Osteoblast (primary cell): ENCODE results near the gene BCL2L11. TPM values are rescaled to one million over a fixed set of nuclear protein-coding genes. Genes with fewer than 3 reads are reported as not detected.

Source experiments
- DNase-seq: peaks from one replicate; pipeline ENCODE4 v3.0.0; 2011; ENCODE audit warnings: low spot score, mixed read lengths; ENCODE audit not compliant: insufficient read length; ENCODE audit errors: missing footprints
- H2AFZ ChIP-seq: 2 replicates; pipeline ENCODE4 v1.6.0; 2011; ENCODE audit warnings: mild to moderate bottlenecking, low read length
- H3K27ac ChIP-seq: 2 replicates; pipeline ENCODE4 v1.5.1; 2011; ENCODE audit warnings: mild to moderate bottlenecking, low read depth, low read length, moderate library complexity
- H3K27me3 ChIP-seq: 2 replicates; pipeline ENCODE4 v1.6.0; 2012; ENCODE audit warnings: mild to moderate bottlenecking, control low read depth, inconsistent platforms, low read length, moderate library complexity; ENCODE audit not compliant: insufficient read depth
- H3K36me3 ChIP-seq: 2 replicates; pipeline ENCODE4 v1.5.1; 2011; ENCODE audit warnings: mild to moderate bottlenecking, low read length, control low read depth, moderate library complexity; ENCODE audit not compliant: insufficient read depth
- H3K4me1 ChIP-seq: 2 replicates; pipeline ENCODE4 v1.5.1; 2011; ENCODE audit warnings: mild to moderate bottlenecking, low read length, control low read depth, moderate library complexity; ENCODE audit not compliant: insufficient read depth
- H3K4me2 ChIP-seq: 2 replicates; pipeline ENCODE4 v1.6.0; 2011; ENCODE audit warnings: mild to moderate bottlenecking, low read length; ENCODE audit not compliant: insufficient read depth
- H3K4me3 ChIP-seq: fragments of 200-600 bp; sonication (generic); 3 replicates; pipeline ENCODE4 v1.5.1; 2012; ENCODE audit warnings: mild to moderate bottlenecking, low read length, inconsistent platforms; ENCODE audit not compliant: insufficient read depth
- H3K79me2 ChIP-seq: 2 replicates; pipeline ENCODE4 v1.6.0; 2012; ENCODE audit warnings: mild to moderate bottlenecking, low read length, control low read depth, inconsistent platforms; ENCODE audit not compliant: insufficient read depth
- H3K9me3 ChIP-seq: 2 replicates; pipeline ENCODE4 v1.5.1; 2011; ENCODE audit warnings: low read depth, low read length, control low read depth
- H4K20me1 ChIP-seq: 2 replicates; pipeline ENCODE4 v1.6.0; 2012; ENCODE audit warnings: mild to moderate bottlenecking, low read length, control low read depth; ENCODE audit not compliant: insufficient read depth
- total RNA-seq: library from RNA; depleted of rRNA; stranded (reverse); fragments of >200 nt; gene quantifications from 2 replicates; pipeline ENCODE4 v1.2.3, GENCODE V29; 2012
- TF ChIP-seq, protein P1 (sequence below): IDR thresholded peaks from 2 replicates; pipeline ENCODE4 v1.5.1; 2011; ENCODE audit warnings: mild to moderate bottlenecking, low read depth, low read length, moderate library complexity; ENCODE audit errors: extremely low read depth

Gene BCL2L11
- total RNA-seq, 1 donor = 8.0 TPM

- H3K4me3 ChIP-seq = no peak overlapping the region
- peaks cover 34% of the 10 kb centered on the region for H3K4me1 ChIP-seq
- H3K9me3 ChIP-seq = no peaks in the 10 kb centered on the region
- no peak overlapping the region for H3K4me2 ChIP-seq
- TF ChIP-seq, protein P1, sequence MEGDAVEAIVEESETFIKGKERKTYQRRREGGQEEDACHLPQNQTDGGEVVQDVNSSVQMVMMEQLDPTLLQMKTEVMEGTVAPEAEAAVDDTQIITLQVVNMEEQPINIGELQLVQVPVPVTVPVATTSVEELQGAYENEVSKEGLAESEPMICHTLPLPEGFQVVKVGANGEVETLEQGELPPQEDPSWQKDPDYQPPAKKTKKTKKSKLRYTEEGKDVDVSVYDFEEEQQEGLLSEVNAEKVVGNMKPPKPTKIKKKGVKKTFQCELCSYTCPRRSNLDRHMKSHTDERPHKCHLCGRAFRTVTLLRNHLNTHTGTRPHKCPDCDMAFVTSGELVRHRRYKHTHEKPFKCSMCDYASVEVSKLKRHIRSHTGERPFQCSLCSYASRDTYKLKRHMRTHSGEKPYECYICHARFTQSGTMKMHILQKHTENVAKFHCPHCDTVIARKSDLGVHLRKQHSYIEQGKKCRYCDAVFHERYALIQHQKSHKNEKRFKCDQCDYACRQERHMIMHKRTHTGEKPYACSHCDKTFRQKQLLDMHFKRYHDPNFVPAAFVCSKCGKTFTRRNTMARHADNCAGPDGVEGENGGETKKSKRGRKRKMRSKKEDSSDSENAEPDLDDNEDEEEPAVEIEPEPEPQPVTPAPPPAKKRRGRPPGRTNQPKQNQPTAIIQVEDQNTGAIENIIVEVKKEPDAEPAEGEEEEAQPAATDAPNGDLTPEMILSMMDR = no peak
- no peaks in the 10 kb centered on the region for H3K27me3 ChIP-seq
- H3K79me2 ChIP-seq = no peaks in the 10 kb centered on the region
- H4K20me1 ChIP-seq = no peaks in the 10 kb centered on the region
- no peak for DNase-seq
- no peak overlapping the region for H2AFZ ChIP-seq
- no peak overlapping the region for H3K27ac ChIP-seq
- no peaks in the 10 kb centered on the region for H3K36me3 ChIP-seq
Measured at GRCh38 chr2:111164078-111164477, 43.4 kb downstream of the BCL2L11 start.

DNA sequence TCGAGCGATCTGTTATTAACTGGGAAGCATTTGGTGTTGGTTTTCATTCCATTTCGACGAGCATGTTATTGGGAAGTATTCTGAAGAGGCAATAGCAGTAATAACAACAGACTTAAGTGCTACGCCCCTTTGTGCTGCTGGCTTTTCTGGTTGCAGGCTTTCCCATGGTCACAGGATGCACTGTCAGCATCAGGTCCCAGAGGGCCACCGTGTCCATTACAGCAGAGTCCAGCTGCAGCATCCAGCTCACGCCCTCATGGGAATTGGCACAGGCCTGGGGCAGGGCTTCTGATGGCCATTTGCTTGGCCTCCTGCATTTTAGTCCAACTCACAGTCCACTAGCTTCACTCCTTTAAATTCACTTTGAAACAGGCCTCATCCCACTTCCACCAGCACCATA is 44.4 kb downstream of the BCL2L11 start:
- H4K20me1 ChIP-seq = no peaks in the 10 kb centered on the region
- TF ChIP-seq, protein P1 = no peak
- H3K4me1 ChIP-seq = peaks cover 27% of the 10 kb centered on the region
- H3K36me3 ChIP-seq = no peaks in the 10 kb centered on the region
- no peaks in the 10 kb centered on the region for H3K79me2 ChIP-seq
- H3K9me3 ChIP-seq = no peaks in the 10 kb centered on the region
- no peak overlapping the region for H2AFZ ChIP-seq
- peaks cover 2% of the 10 kb centered on the region for H3K27me3 ChIP-seq
- no peak overlapping the region for H3K4me2 ChIP-seq
- H3K27ac ChIP-seq = no peak overlapping the region
- H3K4me3 ChIP-seq = no peak overlapping the region
- no peak for DNase-seq

GRCh38 chr2:111166115-111166514 is 45.4 kb downstream of the BCL2L11 start:
- H3K9me3 ChIP-seq = no peaks in the 10 kb centered on the region
- peaks cover 5% of the 10 kb centered on the region for H3K27me3 ChIP-seq
- H3K36me3 ChIP-seq = no peaks in the 10 kb centered on the region
- H4K20me1 ChIP-seq = no peaks in the 10 kb centered on the region
- H3K79me2 ChIP-seq = no peaks in the 10 kb centered on the region
- peaks cover 18% of the 10 kb centered on the region for H3K4me1 ChIP-seq
- TF ChIP-seq, protein P1 = no peak
- H3K4me2 ChIP-seq = no peak overlapping the region
- no peak for DNase-seq
- no peak overlapping the region for H3K27ac ChIP-seq
- H3K4me3 ChIP-seq = no peak overlapping the region
- H2AFZ ChIP-seq = no peak overlapping the region

GRCh38 chr2:111167076-111167862 is 46.6 kb downstream of the BCL2L11 start:
- DNase-seq = no peak
- Histone ChIP-seq H3K36me3 (no peaks in the 10 kb centered on the region), H3K9me3 (no peaks in the 10 kb centered on the region), H3K4me2 (no peak overlapping the region), H3K27ac (no peak overlapping the region), H4K20me1 (no peaks in the 10 kb centered on the region), H2AFZ (no peak overlapping the region), H3K4me1 (peaks cover 13% of the 10 kb centered on the region), H3K79me2 (no peaks in the 10 kb centered on the region), H3K27me3 (peaks cover 5% of the 10 kb centered on the region), H3K4me3 (no peak overlapping the region)
- TF ChIP-seq, protein P1 = no peak
